BLaER1 (cell line): ENCODE results near the gene CCDC150.
A peak's percentile ranks its signal among the peaks of the same experiment; 100 is the strongest.

ENCODE experiments used
- H3K27ac ChIP-seq: shearing (Covaris generic); formaldehyde crosslinking; 2 replicates; pipeline ENCODE4 v1.8.1; 2022
- H3K27me3 ChIP-seq: shearing (Covaris generic); formaldehyde crosslinking; 2 replicates; pipeline ENCODE4 v1.8.1; 2022
- H3K36me3 ChIP-seq: shearing (Covaris generic); formaldehyde crosslinking; 2 replicates; pipeline ENCODE4 v1.8.1; 2022
- H3K4me1 ChIP-seq: shearing (Covaris generic); formaldehyde crosslinking; 2 replicates; pipeline ENCODE4 v1.8.1; 2022
- H3K4me2 ChIP-seq: shearing (Covaris generic); formaldehyde crosslinking; 2 replicates; pipeline ENCODE4 v1.8.1; 2022
- H3K4me3 ChIP-seq: shearing (Covaris generic); formaldehyde crosslinking; 2 replicates; pipeline ENCODE4 v1.8.1; 2022
- H3K9ac ChIP-seq: shearing (Covaris generic); formaldehyde crosslinking; 2 replicates; pipeline ENCODE4 v1.8.1; 2022
- H3K9me3 ChIP-seq: shearing (Covaris generic); formaldehyde crosslinking; 2 replicates; pipeline ENCODE4 v1.8.1; 2022
- H4K20me1 ChIP-seq: shearing (Covaris generic); formaldehyde crosslinking; 2 replicates; pipeline ENCODE4 v1.8.1; 2022
- Cebpa-rat ChIP-seq: shearing (Covaris generic); IDR thresholded peaks from 2 replicates; pipeline ENCODE4 v1.8.1; 2022

Gene CCDC150

DNA sequence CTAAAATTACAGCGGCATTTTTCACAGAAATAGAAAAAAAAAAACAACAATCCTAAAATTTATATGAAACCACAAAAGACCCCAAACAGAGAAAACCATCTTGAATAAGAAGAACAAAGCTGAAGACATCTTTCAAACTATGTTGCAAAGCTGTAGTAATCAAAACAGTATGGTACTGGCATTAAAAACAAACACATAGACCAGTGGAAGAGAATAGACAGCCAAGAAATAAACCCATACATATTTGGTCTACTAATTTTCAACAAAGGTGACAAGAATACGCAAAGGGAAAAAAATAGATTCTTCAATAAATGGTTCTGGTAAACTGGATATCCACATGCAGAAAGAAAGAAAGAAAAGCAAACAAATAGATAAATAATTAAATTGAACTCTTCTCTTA is 9.0 kb upstream of the CCDC150 start:
- Histone ChIP-seq H3K36me3 (no peaks in the 10 kb centered on the region), H3K27ac (no peak overlapping the region), H3K27me3 (no peaks in the 10 kb centered on the region), H3K9me3 (peaks cover 12% of the 10 kb centered on the region), H3K4me2 (no peak overlapping the region), H3K9ac (no peak overlapping the region), H4K20me1 (no peaks in the 10 kb centered on the region), H3K4me1 (no peaks in the 10 kb centered on the region), H3K4me3 (no peak overlapping the region)
- TF ChIP-seq Cebpa-rat = no peak

- no peaks in the 10 kb centered on the region for H3K27me3 ChIP-seq
- H3K27ac ChIP-seq = no peak overlapping the region
- no peaks in the 10 kb centered on the region for H4K20me1 ChIP-seq
- no peak overlapping the region for H3K4me3 ChIP-seq
- H3K4me1 ChIP-seq = peaks cover 4% of the 10 kb centered on the region
- TF ChIP-seq Cebpa-rat = no peak
- no peaks in the 10 kb centered on the region for H3K36me3 ChIP-seq
- H3K9me3 ChIP-seq = peaks cover 12% of the 10 kb centered on the region
- no peak overlapping the region for H3K9ac ChIP-seq
- H3K4me2 ChIP-seq = no peak overlapping the region
Measured at GRCh38 chr2:196635156-196635555, 4.4 kb upstream of the CCDC150 start.

GRCh38 chr2:196638765-196639164 is 750 bp upstream of the CCDC150 start:
- Histone ChIP-seq H3K36me3 (peaks cover 1% of the 10 kb centered on the region; the same call in 1 of the 2 replicates), H4K20me1 (no peaks in the 10 kb centered on the region), H3K9me3 (no peaks in the 10 kb centered on the region; the same call in 1 of the 2 replicates), H3K9ac (no peak overlapping the region), H3K4me2 (peak overlapping the region; percentile 53), H3K4me3 (peak overlapping the region; percentile 81), H3K27ac (no peak overlapping the region), H3K4me1 (peaks cover 19% of the 10 kb centered on the region), H3K27me3 (no peaks in the 10 kb centered on the region)
- TF ChIP-seq Cebpa-rat = no peak

DNA sequence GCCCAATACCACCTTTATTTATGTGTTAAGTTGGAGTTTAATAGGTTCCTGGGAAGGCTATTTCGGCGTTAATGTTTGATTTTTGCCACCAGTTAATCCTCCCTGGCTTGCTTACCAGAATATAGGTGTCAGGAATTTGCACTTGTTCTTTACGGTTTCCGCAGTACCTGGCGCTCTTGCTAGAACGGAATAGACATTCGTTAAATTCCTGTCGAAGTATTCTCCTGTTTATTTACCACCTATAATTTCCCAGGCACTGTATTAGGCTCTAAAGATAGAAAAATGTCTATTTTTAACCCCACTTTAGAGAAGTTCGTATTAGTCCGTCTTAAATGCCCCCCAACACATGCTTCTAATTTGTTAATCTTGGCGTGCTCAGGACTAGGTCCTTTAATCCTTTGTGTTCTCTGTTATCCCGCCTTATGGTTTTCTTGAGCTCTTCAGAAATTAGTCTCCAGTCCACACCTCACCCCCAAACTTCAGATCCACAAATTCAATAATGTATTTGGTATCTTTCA is 575 bp downstream of the CCDC150 start:
- no peak for TF ChIP-seq Cebpa-rat
- H3K27ac ChIP-seq = peak overlapping the region; percentile 43; the same call in 1 of the 2 replicates
- H3K27me3 ChIP-seq = no peaks in the 10 kb centered on the region
- H3K4me2 ChIP-seq = peak overlapping the region; percentile 92
- H3K4me3 ChIP-seq = peak overlapping the region; percentile 81
- peak overlapping the region; percentile 80 for H3K9ac ChIP-seq
- H3K9me3 ChIP-seq = no peaks in the 10 kb centered on the region; the same call in 1 of the 2 replicates
- peaks cover 19% of the 10 kb centered on the region for H3K4me1 ChIP-seq
- H4K20me1 ChIP-seq = no peaks in the 10 kb centered on the region
- peaks cover 13% of the 10 kb centered on the region for H3K36me3 ChIP-seq

- no peak for TF ChIP-seq Cebpa-rat
- Histone ChIP-seq H3K27me3 (no peaks in the 10 kb centered on the region), H3K4me3 (no peak overlapping the region), H3K27ac (no peak overlapping the region), H3K9me3 (peaks cover 67% of the 10 kb centered on the region), H3K4me1 (no peaks in the 10 kb centered on the region), H3K4me2 (no peak overlapping the region), H3K36me3 (peaks cover 84% of the 10 kb centered on the region), H3K9ac (no peak overlapping the region), H4K20me1 (no peaks in the 10 kb centered on the region)
Measured at GRCh38 chr2:196649202-196649601, 9.7 kb downstream of the CCDC150 start.

- no peak for TF ChIP-seq Cebpa-rat
- H3K4me2 ChIP-seq = no peak overlapping the region
- H3K4me3 ChIP-seq = no peak overlapping the region
- peaks cover 83% of the 10 kb centered on the region for H3K36me3 ChIP-seq
- no peak overlapping the region for H3K9ac ChIP-seq
- H4K20me1 ChIP-seq = no peaks in the 10 kb centered on the region
- H3K27me3 ChIP-seq = no peaks in the 10 kb centered on the region
- no peak overlapping the region for H3K27ac ChIP-seq
- H3K4me1 ChIP-seq = no peaks in the 10 kb centered on the region
- peaks cover 75% of the 10 kb centered on the region for H3K9me3 ChIP-seq
Measured at GRCh38 chr2:196651387-196652094, 12.0 kb downstream of the CCDC150 start.

- H3K36me3 ChIP-seq = peaks cover 92% of the 10 kb centered on the region
- H4K20me1 ChIP-seq = no peaks in the 10 kb centered on the region
- H3K9me3 ChIP-seq = peaks cover 71% of the 10 kb centered on the region
- no peak for TF ChIP-seq Cebpa-rat
- no peak overlapping the region for H3K27ac ChIP-seq
- no peak overlapping the region for H3K9ac ChIP-seq
- H3K4me1 ChIP-seq = no peaks in the 10 kb centered on the region
- no peak overlapping the region for H3K4me3 ChIP-seq
- H3K4me2 ChIP-seq = no peak overlapping the region
- H3K27me3 ChIP-seq = no peaks in the 10 kb centered on the region
Measured at GRCh38 chr2:196652869-196653268, 13.4 kb downstream of the CCDC150 start.

- Histone ChIP-seq H3K4me1 (no peaks in the 10 kb centered on the region), H3K4me2 (no peak overlapping the region), H3K27ac (no peak overlapping the region), H3K9ac (no peak overlapping the region), H3K4me3 (no peak overlapping the region), H3K9me3 (peaks cover 61% of the 10 kb centered on the region), H3K27me3 (no peaks in the 10 kb centered on the region), H3K36me3 (peaks cover 91% of the 10 kb centered on the region), H4K20me1 (no peaks in the 10 kb centered on the region)
- TF ChIP-seq Cebpa-rat = no peak
Measured at GRCh38 chr2:196653843-196654242, 14.3 kb downstream of the CCDC150 start.

- Histone ChIP-seq H3K4me2 (no peak overlapping the region), H3K4me1 (no peaks in the 10 kb centered on the region), H3K9ac (no peak overlapping the region), H3K27ac (no peak overlapping the region), H3K9me3 (peaks cover 42% of the 10 kb centered on the region), H4K20me1 (no peaks in the 10 kb centered on the region), H3K4me3 (no peak overlapping the region), H3K27me3 (no peaks in the 10 kb centered on the region), H3K36me3 (peaks cover 85% of the 10 kb centered on the region)
- TF ChIP-seq Cebpa-rat = no peak
Measured at GRCh38 chr2:196655761-196656160, 16.2 kb downstream of the CCDC150 start.

GRCh38 chr2:196657333-196657732 is 17.8 kb downstream of the CCDC150 start:
- peaks cover 72% of the 10 kb centered on the region for H3K36me3 ChIP-seq
- H3K9me3 ChIP-seq = peaks cover 26% of the 10 kb centered on the region
- no peak overlapping the region for H3K4me3 ChIP-seq
- H3K4me2 ChIP-seq = no peak overlapping the region
- no peaks in the 10 kb centered on the region for H4K20me1 ChIP-seq
- no peak overlapping the region for H3K27ac ChIP-seq
- H3K27me3 ChIP-seq = no peaks in the 10 kb centered on the region
- H3K9ac ChIP-seq = no peak overlapping the region
- TF ChIP-seq Cebpa-rat = no peak
- no peaks in the 10 kb centered on the region for H3K4me1 ChIP-seq
